Medulla oblongata (tissue), 1 donor: ENCODE results near the gene APBA2.
"Not testable (repeated sequence)": the region's sequence is repeated elsewhere in the genome, so short reads cannot be mapped to it uniquely, and the experiment has no call there.

Experiments
- DNase-seq: peaks from one replicate; pipeline ENCODE4 v3.0.0-alpha.2; 2015; ENCODE audit errors: extremely low spot score

APBA2 gene

DNA sequence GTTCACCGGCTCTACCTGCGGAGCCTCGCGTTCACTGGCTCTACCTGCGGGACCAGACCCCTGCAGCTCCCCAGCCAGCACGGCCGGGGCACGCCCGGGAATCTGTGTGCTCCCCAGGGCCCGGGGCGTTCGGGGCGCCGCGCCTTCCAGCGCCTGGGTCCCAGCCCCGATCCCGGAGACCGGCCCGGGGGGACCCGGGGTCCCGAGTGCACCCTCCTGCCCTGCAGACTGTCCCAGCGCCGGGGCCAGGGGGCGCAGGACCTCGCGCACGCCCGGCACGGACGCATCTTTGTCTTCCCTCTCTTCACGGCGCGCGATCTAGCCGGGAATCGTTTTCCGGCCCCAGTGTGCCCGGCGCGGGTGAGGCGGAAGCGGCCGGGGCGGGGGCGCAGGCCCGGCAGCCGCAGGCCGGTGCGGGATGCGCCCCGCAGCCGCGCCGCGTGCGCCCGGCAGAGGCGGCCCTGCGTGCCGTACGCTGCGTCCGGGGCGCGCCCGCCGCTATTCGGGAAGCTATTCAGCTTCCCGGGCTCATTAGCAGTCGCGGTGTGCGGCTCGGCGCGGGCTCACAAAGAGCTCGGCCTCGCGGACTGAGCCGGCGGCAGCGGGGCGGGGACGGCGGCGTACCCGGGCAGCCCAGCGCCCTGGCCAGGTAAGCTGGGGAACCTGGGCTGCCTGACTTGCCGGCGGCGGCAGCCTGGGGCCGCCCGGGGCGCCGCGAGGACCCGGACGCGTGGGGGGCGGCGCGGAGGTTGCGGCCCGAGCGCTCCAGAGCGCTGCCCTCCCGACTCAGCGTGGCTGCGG is at the start of gene APBA2:
Gene APBA2 (plus strand): TSS at position 345 of the 801 bp plus-strand sequence. CDS start 167,911 bp downstream, outside the sequence.
- DNase-seq = no peak

DNA sequence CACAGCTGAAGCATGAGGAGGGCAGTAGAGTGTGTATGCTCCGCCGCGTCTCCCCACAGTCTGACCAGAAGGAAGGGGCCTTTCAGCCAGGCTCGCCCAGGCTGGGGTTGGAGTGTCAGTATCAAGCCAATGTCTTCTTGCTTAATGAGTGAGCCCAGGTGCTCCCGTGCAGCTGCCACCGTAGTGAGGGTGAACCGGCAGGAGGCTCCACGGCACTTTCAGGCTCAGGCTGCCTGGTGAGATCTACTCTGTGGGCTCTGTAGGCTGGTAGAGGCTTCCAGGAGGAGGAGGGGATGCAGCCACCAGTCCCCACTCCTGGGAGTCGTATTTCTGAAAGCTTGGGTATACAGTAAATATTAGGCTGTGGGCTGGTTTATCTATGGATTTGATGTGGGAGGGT is 45.5 kb upstream of the APBA2 start:
- DNase-seq = not testable (repeated sequence)

DNA sequence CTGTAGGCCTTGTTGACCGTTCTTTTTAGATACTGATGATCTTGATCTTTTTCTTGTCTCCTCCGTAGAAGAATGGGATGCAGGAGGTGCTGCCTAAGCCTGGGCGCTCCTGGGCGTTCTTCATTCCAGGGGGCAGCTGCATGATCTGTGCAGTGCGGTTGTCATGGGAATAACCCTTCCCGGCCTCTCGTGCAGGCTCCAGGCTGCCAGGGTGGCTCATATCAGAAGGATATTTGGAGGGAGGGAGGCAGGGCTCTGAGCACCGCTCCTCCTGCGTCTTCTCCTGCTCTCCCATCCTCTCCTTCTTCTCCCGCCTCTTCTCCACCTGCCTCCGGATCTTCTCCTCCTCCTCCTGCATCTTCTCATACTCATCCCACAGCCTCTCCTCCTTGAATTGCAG is 43.6 kb upstream of the APBA2 start:
- DNase-seq = not testable (repeated sequence)

DNA sequence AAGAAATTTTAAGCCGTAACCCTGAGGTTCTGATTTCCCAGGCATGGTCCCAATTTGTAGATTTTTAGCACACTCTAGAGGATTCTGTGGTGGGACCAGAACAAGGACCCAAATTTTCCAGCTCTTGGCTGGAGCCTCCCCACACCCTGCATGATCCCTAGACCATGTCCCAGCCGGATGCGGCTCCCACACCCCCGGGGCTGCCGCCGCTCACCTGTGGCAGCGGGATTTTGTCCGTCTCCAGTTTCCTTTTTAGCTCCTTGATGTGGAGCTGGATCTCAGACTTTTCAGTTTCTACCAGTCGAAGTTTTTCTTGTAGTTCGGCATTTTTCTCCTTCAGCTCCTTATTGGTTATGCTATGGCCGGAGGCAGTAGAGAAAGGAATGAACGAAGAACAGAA is 42.3 kb upstream of the APBA2 start:
- not testable (repeated sequence) for DNase-seq

- DNase-seq = not testable (repeated sequence)
Observed at GRCh38 chr15:28844147-28844546, 41.6 kb upstream of the APBA2 start.

DNA sequence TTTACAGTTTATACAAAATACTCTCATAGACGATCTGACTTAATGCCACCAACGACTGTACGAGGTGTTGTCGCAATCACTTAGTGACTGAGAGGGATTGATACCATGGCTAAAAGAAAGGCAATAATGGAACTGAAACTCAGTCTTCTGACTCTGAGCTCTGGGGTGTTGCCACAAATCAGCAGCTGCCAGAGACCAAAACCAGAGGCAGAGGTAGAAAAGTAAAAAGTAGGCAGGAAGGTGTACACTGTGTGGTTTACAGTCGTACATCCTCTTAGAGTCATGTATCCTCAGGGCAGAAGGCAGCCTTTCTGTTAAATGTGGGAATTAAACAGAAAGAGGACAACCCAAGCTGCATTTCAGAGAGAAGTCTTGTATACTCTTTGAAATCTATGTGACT is 38.5 kb upstream of the APBA2 start:
- DNase-seq = not testable (repeated sequence)

DNA sequence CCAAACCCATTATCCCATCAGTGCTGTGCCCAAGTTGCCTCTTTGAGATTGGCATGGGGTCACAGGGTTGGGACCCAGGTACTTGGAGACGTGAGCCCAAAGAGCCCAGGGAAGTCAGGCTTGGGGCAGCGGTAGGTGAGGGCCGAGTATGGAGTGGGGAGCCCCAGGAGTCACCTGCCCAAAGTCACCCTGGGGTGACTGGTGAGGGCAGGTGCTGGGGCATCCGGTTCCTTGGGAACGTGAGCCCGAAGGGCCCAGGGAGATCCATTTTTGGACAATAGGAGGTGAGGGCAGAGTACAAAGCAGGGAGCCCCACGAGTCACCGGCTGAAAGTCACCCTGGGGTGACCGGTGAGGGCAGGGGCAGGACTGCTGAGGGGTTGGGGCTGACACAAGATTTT is 37.8 kb upstream of the APBA2 start:
- DNase-seq = not testable (repeated sequence)

- not testable (repeated sequence) for DNase-seq
Observed at GRCh38 chr15:28848521-28848920, 37.3 kb upstream of the APBA2 start, which contains the start of gene GOLGA6L7. GOLGA6L7 (minus strand) TSS chr15:28848644; CDS start chr15:28848549, 95 bp downstream.

- DNase-seq = not testable (repeated sequence)
Observed at GRCh38 chr15:28849271-28849670, 36.5 kb upstream of the APBA2 start.

DNA sequence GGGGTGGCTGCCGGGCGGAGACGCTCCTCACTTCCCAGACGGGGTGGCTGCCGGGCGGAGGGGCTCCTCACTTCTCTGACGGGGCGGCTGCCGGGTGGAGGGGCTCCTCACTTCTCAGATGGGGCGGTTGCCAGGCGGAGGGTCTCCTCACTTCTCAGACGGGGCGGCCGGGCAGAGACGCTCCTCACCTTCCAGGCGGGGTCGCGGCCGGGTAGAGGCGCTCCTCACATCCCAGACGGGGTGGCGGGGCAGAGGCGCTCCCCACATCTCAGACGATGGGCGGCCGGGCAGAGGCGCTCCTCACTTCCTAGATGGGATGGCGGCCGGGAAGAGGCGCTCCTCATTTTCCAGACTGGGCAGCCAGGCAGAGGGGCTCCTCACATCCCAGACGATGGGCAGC is 36.0 kb upstream of the APBA2 start:
- not testable (repeated sequence) for DNase-seq

DNA sequence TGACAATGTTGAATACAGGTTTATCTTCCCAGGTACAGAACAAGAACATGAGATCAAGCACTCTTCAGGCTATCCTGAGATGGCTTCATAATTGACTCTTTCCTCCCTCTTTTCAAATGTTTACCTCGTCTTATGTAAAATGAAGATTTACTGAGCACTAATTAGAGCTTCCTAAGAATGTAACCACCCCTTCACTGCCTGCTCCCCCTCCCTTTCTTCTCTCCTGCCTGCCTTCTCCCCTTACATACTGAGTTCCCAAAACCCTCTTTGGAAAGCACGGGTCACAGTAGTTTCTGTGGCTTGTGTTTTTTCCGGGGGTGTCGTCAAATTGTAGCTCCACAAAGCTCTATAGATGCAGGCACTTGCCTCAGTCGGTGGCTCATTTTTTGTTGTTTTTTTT is 32.1 kb upstream of the APBA2 start:
- not testable (repeated sequence) for DNase-seq

GRCh38 chr15:28854578-28854977 is 31.2 kb upstream of the APBA2 start:
- DNase-seq = not testable (repeated sequence)

DNA sequence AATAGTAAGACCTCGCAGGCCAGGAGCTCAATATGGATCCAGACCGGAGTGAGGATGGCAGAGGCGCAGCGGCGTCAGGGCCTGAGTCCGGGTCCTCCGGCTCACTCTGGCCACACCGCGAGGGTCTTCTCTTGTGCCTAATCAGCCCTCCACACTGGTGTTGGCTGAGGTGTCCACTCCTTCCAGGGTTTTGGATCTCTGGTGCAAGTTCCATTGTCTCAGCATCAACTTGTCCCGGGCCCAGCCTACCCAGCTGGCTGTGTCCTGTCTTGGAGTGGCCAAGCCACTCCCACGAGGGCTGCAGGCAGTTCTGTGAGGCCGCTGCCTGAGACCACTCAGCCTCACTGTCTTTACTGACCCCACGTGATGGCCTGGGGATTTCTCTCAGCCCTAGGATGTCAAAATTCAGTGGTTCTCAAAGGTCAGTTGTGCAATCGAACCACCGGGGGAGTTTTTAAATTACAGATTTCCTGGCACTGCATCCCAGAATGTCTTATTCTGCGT is 24.7 kb upstream of the APBA2 start:
- DNase-seq = peak; percentile 40

- DNase-seq = not testable (repeated sequence)
Observed at GRCh38 chr15:28861589-28862293, 24.0 kb upstream of the APBA2 start.

- DNase-seq = no peak
Observed at GRCh38 chr15:28868744-28869345, 16.9 kb upstream of the APBA2 start.

DNA sequence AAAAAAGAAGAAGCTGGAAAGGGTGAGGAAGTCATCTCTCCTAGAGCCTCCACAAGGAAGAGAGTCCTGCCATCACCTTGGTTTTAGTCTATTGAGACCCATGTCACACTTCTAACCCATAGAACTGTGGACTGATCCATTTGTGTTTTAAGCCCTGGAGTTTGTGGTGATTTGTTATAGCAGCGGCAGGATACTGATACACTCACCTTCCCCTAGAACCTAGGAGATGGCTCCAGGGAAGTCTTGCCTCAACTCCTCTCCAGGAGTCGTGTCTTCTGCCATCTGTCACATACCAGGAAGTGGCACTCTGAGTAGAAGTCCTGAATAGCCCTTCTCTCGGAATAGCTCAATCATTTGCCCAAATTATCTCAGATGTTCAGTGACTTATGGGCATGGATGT is 14.6 kb upstream of the APBA2 start:
- DNase-seq = no peak

DNA sequence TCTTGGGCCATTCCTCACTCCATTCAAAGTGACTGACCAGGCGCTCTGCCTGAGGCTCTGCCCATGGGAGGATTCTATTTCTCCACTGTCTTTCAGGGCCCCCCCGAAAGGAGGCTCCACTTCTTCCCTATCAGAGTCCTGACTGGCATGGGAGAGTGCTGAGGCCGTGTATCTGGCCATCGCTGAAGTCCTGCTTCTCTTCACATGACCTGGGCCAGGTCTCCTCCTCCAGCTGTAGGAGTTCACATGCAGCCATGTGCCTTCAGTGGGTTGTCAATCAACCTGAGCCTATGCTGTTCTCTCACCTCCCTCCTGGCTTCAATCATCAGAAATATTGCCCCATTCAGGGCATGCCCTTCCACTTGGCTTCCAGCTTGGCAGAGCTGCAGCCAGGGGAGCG is 12.8 kb upstream of the APBA2 start:
- no peak for DNase-seq

GRCh38 chr15:28873585-28874190 is 12.1 kb upstream of the APBA2 start:
- no peak for DNase-seq

GRCh38 chr15:28875461-28876000 is 10.2 kb upstream of the APBA2 start:
- DNase-seq = no peak

DNA sequence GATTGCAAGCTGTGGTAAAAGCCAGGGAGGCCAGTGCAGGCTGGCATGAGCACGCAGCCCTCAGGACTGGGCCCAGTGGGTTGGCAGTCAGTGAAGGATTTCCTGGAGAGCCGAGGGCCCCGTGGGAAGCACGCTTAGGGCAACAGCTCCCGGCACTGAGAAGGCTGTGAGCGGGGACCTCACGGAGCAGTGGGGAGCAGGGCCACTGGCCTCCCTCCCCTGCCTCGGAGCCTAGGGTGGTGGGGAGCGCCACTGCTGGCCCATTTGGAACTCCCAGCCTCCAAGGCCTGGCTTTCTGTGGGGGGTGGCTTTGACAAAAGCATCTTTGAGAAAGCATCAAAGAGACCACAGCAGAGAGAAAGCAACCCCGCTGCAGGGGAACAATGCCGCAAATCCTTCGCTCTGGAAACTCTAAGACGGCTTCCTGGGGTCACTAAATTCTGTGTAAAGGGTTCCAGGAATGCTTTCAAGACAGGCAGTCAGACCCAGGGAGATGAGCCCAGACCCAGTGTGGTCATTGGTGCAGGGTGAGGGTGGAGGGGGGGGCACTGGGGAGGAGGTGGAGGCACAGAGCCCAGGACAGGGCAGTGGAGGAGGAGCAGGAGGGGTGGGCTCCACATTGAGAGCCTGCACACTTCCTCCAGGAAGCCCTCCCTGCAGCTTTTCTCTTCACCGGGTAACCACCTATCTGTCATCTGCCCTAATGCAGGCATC is 9.5 kb upstream of the APBA2 start:
- DNase-seq = peak; percentile 70

DNA sequence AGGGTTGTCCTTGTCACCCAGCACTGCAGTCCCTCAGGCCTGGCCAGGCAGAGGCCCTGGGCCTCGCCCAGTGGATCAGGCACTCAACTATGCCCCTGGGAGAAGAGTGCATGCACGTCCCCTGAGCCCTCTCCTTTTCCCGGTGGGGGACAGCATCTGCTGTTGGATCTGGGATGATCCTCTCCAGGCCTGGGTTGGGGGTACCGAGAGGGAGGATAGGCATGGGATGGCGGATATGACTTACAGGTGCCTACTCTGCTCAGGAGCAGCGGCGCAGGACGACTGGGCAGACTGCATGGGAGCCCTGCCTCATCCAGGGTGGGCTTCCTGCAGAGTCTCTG is 9.0 kb upstream of the APBA2 start:
- no peak for DNase-seq
